A549 treated with DMSO at 1 μM for 4 hours (cell line): ENCODE measurements around the gene RBMY1B. TPM values are rescaled to one million over a fixed set of nuclear protein-coding genes. Genes with fewer than 3 reads are reported as not detected.

ENCODE experiments used
- total RNA-seq: library from RNA; stranded (reverse); fragments of 200-300 nt; extraction: Qiagen RNA extraction; gene quantifications from 5 replicates; pipeline ENCODE4 v1.2.3, GENCODE V29; 2022; ENCODE audit warnings: low read depth

The RBMY1B gene
- total RNA-seq: not detected in 5 replicates

DNA sequence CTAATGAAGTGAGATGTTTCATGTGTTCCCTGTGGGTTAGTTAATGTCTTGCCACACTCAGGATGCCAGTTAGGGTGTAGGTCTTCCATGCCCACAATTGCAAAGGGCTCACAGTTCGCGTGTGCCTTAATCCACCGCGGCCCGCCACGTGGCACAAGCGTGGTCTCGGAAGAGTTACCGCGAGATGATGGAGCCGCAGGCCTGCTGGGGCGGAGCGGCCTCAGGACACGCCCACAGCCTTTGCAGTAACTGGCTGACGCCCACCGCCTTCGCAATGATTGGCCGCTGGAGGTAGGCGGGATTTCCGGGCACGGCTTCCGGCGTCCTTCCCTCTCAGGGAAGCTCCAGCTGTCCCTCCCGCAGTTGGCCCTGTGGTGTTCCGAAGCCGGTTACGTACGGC, at the start of gene RBMY1B:
Gene RBMY1B (plus strand): TSS at position 301 of the 400 bp plus-strand sequence. CDS start 2,013 bp downstream, outside the sequence.

DNA sequence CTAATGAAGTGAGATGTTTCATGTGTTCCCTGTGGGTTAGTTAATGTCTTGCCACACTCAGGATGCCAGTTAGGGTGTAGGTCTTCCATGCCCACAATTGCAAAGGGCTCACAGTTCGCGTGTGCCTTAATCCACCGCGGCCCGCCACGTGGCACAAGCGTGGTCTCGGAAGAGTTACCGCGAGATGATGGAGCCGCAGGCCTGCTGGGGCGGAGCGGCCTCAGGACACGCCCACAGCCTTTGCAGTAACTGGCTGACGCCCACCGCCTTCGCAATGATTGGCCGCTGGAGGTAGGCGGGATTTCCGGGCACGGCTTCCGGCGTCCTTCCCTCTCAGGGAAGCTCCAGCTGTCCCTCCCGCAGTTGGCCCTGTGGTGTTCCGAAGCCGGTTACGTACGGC, 23.4 kb downstream of the RBMY1B start, which contains the start of gene RBMY1A1:
Gene RBMY1A1 (plus strand): TSS at position 301 of the 400 bp plus-strand sequence. CDS start 2,013 bp downstream, outside the sequence.

Other genes starting within 250 kb of the RBMY1B start
- not detected in 5 replicates for gene RBMY1A1, start 23.5 kb downstream of the RBMY1B start, total RNA-seq